ENCODE measurements around the gene HNF1B. TPM values are rescaled to one million over a fixed set of nuclear protein-coding genes. Genes with fewer than 3 reads are reported as not detected.

The HNF1B gene
- total RNA-seq, 2 donors from 2014 or later, result not detected

DNA sequence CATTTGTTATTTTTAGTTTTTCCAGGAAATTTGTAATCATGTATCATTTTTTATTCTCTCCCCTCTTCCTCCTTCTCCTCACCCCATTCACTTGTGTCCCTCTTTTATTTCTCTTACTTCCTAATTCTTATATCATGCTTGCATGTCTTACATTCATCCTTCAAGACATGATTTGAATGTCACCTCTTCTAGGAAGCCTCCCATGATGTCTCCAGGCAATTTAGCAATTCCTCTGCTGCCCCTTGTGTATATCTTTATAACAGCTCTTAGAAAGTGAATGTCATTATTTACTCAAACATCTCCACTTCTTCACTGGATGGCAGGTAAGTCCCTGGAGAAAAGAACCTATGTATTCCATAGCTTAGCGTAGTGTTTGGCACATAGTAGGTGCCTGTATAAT lies 7.8 kb downstream of the HNF1B start:
- H3K36me3 ChIP-seq, result no peaks in the 10 kb centered on the region
- H3K4me1 ChIP-seq (ENCODE audit: control insufficient read depth in 1 of 2, low read depth in 2 of 2), result peaks cover 3 to 6% of the 10 kb centered on the region in 2 donors
- TF ChIP-seq, protein P1, sequence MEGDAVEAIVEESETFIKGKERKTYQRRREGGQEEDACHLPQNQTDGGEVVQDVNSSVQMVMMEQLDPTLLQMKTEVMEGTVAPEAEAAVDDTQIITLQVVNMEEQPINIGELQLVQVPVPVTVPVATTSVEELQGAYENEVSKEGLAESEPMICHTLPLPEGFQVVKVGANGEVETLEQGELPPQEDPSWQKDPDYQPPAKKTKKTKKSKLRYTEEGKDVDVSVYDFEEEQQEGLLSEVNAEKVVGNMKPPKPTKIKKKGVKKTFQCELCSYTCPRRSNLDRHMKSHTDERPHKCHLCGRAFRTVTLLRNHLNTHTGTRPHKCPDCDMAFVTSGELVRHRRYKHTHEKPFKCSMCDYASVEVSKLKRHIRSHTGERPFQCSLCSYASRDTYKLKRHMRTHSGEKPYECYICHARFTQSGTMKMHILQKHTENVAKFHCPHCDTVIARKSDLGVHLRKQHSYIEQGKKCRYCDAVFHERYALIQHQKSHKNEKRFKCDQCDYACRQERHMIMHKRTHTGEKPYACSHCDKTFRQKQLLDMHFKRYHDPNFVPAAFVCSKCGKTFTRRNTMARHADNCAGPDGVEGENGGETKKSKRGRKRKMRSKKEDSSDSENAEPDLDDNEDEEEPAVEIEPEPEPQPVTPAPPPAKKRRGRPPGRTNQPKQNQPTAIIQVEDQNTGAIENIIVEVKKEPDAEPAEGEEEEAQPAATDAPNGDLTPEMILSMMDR (IDR thresholded peaks at IDR 0.05), result no peak
- no peak for ATAC-seq (ENCODE audit: insufficient number of reproducible peaks, low FRiP score, low read depth)
- no peak overlapping the region for H3K4me3 ChIP-seq
- H3K27ac ChIP-seq, result no peak overlapping the region
- DNase-seq (ENCODE audit: low spot score), result no peak
- H3K9me3 ChIP-seq, result no peaks in the 10 kb centered on the region
- H3K27me3 ChIP-seq (replicated peaks; ENCODE audit: insufficient read depth), result peaks cover 30% of the 10 kb centered on the region

DNA sequence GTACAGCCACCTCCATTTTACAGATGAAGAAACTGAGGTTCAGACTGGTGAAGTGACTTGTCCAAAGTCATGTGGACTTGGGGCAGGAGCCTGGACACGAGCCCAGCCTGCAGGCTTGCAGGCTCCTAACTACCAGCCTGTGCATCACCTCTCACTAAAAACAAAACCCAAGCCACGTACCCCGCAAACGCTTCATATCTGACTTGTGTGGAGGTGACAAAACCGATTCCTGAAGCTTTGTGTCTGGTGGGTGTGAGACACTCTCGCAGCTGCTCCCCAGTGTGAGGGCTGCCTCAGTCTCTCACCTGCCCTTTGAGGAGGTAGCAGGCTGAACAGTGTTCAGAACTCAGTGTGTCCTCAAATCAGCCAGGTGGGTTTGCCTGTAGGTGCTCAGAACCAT lies 8.4 kb downstream of the HNF1B start:
- Histone ChIP-seq H3K4me1 (ENCODE audit: control insufficient read depth in 1 of 2, low read depth in 2 of 2) (no peaks in the 10 kb centered on the region), H3K36me3 (no peaks in the 10 kb centered on the region), H3K27ac (no peak overlapping the region), H3K9me3 (no peaks in the 10 kb centered on the region), H3K4me3 (no peak overlapping the region), H3K27me3 (replicated peaks; ENCODE audit: insufficient read depth) (peaks cover 23% of the 10 kb centered on the region)
- TF ChIP-seq, protein P1 (IDR thresholded peaks at IDR 0.05), result no peak
- no peak for DNase-seq (ENCODE audit: low spot score)
- ATAC-seq (ENCODE audit: insufficient number of reproducible peaks, low FRiP score, low read depth), result no peak

DNA sequence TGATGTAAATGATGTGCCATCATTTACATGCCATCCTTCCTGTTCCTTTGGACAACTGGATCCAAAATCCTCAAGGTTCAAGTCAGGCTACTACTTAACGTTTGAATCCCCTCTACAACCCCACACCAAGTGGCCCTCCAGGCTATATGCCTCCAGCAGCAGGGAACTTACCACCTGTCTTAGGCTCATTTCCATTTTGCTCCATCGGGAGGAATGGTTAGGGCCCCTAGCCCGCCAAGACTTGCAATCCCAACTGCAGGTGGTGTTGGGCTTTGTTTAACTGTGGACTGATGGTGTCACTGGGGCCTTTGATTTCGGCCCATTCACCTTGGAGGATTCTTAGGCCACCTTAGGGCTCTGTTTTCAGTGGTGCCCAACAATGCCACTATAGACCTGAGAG lies 9.7 kb downstream of the HNF1B start:
- ATAC-seq (ENCODE audit: insufficient number of reproducible peaks, low FRiP score, low read depth), result no peak
- TF ChIP-seq, protein P1 (IDR thresholded peaks at IDR 0.05), result no peak
- Histone ChIP-seq H3K27ac (no peak overlapping the region), H3K4me3 (no peak overlapping the region), H3K9me3 (no peaks in the 10 kb centered on the region), H3K36me3 (no peaks in the 10 kb centered on the region), H3K4me1 (ENCODE audit: control insufficient read depth in 1 of 2, low read depth in 2 of 2) (no peaks in the 10 kb centered on the region), H3K27me3 (replicated peaks; ENCODE audit: insufficient read depth) (peaks cover 10% of the 10 kb centered on the region)
- no peak for DNase-seq (ENCODE audit: low spot score)

DNA sequence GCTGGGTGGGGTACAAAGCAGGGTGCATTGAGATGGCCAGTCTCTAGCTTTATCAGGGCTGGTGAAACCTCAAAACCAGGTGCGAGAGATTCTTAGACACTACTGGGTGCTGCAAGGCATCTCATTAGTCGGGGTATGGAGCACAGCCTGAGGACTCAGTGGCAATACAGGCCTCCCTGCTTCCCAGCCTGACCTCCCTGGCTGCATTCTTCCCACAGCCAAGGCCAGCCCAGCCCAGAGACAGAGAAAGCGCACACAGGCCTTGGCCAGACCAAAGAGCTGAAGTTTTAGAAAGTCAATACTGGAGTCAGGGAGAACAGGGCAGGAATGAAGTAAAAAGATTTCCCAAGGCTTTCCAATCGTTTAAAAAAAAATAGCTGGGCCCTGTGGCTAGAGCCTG lies 12.5 kb downstream of the HNF1B start:
- Histone ChIP-seq H3K9me3 (no peaks in the 10 kb centered on the region), H3K27me3 (replicated peaks; ENCODE audit: insufficient read depth) (no peaks in the 10 kb centered on the region), H3K4me1 (ENCODE audit: control insufficient read depth in 1 of 2, low read depth in 2 of 2) (no peaks in the 10 kb centered on the region), H3K36me3 (no peaks in the 10 kb centered on the region), H3K4me3 (no peak overlapping the region), H3K27ac (no peak overlapping the region)
- DNase-seq (ENCODE audit: low spot score), result no peak
- ATAC-seq (ENCODE audit: insufficient number of reproducible peaks, low FRiP score, low read depth), result no peak
- TF ChIP-seq, protein P1 (IDR thresholded peaks at IDR 0.05), result no peak

DNA sequence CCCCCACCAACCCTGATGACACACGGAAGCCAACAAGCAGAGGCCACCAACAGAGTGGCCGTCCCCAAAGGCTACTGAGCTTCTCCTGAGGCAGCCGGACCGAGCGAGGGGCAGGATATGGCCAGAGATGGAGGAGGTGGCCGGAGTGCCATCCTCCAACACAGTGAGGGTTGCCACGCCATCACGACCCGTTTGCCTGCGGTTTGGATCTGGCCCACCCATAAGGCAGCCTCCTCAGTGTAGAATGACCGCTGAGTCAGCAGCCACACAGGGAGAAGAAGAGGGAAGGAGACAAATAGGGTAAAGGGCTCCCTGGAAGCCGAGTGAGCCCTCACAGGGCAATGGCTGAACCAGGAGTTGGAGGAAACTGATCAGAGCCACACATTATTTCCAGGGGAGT lies 13.8 kb downstream of the HNF1B start:
- TF ChIP-seq, protein P1 (IDR thresholded peaks at IDR 0.05), result no peak
- no peak overlapping the region for H3K27ac ChIP-seq
- H3K36me3 ChIP-seq, result no peaks in the 10 kb centered on the region
- H3K4me1 ChIP-seq (ENCODE audit: control insufficient read depth in 1 of 2, low read depth in 2 of 2), result no peaks in the 10 kb centered on the region
- no peak for DNase-seq (ENCODE audit: low spot score)
- no peak for ATAC-seq (ENCODE audit: insufficient number of reproducible peaks, low FRiP score, low read depth)
- H3K4me3 ChIP-seq, result no peak overlapping the region
- no peaks in the 10 kb centered on the region for H3K9me3 ChIP-seq
- H3K27me3 ChIP-seq (replicated peaks; ENCODE audit: insufficient read depth), result no peaks in the 10 kb centered on the region
